HG02973 (cell line): ENCODE measurements around the gene RTL1.

Experiments
- ATAC-seq: cut with Tn5 transposase; IDR thresholded peaks from one replicate; pipeline ENCODE4 v1.9.1; 2021; ENCODE audit warnings: moderate library complexity; ENCODE audit not compliant: unreplicated experiment

RTL1 gene

GRCh38 chr14:100903672-100904185, at the start of gene RTL1:
Gene RTL1 (minus strand): TSS chr14:100903722. CDS start chr14:100884788, 18,934 bp downstream.
- ATAC-seq = no peak

GRCh38 chr14:100950024-100950423, 46.5 kb upstream of the RTL1 start:
- no peak for ATAC-seq

GRCh38 chr14:100944052-100944451, 40.5 kb upstream of the RTL1 start:
- ATAC-seq = no peak

- ATAC-seq = no peak
Measured at GRCh38 chr14:100930270-100930669, 26.7 kb upstream of the RTL1 start.

- ATAC-seq = no peak
Measured at GRCh38 chr14:100915560-100915959, 12.0 kb upstream of the RTL1 start.

GRCh38 chr14:100914597-100915021, 11.1 kb upstream of the RTL1 start:
- no peak for ATAC-seq

GRCh38 chr14:100911665-100912316, 8.3 kb upstream of the RTL1 start:
- ATAC-seq = no peak

- ATAC-seq = no peak
Measured at GRCh38 chr14:100910888-100911664, 7.6 kb upstream of the RTL1 start.

GRCh38 chr14:100909439-100909838, 5.9 kb upstream of the RTL1 start:
- ATAC-seq = no peak

- ATAC-seq = no peak
Measured at GRCh38 chr14:100907240-100907639, 3.7 kb upstream of the RTL1 start.

GRCh38 chr14:100906420-100906819, 2.9 kb upstream of the RTL1 start:
- ATAC-seq = no peak

- no peak for ATAC-seq
Measured at GRCh38 chr14:100905166-100905565, 1.6 kb upstream of the RTL1 start.

GRCh38 chr14:100904307-100905087, 975 bp upstream of the RTL1 start:
- no peak for ATAC-seq

GRCh38 chr14:100903134-100903468, 421 bp downstream of the RTL1 start:
- ATAC-seq = no peak

GRCh38 chr14:100902295-100903133, 1.0 kb downstream of the RTL1 start:
- no peak for ATAC-seq

- no peak for ATAC-seq
Measured at GRCh38 chr14:100901391-100902183, 1.9 kb downstream of the RTL1 start.

- no peak for ATAC-seq
Measured at GRCh38 chr14:100900837-100901390, 2.6 kb downstream of the RTL1 start.

GRCh38 chr14:100899884-100900771, 3.4 kb downstream of the RTL1 start:
- ATAC-seq = no peak
